ENCODE measurements around the gene TRUB2.

- TF ChIP-seq POLR2AphosphoS5 (IDR thresholded peaks at IDR 0.05; ENCODE audit: low read depth, low read length) (no peak), POLR2A (IDR thresholded peaks at IDR 0.05; ENCODE audit: low read depth, low read length) (no peak), TAF1 (IDR thresholded peaks at IDR 0.05; ENCODE audit: borderline replicate concordance, low read depth, low read length) (no peak)
Measured at GRCh38 chr9:128362774-128363173, 40.5 kb upstream of the TRUB2 start.

Measured in GM12892 (cell line).